HG03520 (cell line): ENCODE results near the gene GRID2.

ENCODE experiments used
- ATAC-seq: cut with Tn5 transposase; IDR thresholded peaks from one replicate; pipeline ENCODE4 v1.9.1; 2021; ENCODE audit warnings: mild to moderate bottlenecking, moderate library complexity; ENCODE audit not compliant: unreplicated experiment

The GRID2 gene

GRCh38 chr4:92658318-92658717 lies 354.6 kb downstream of the GRID2 start:
- ATAC-seq = no peak

- no peak for ATAC-seq
These were observed 374.0 kb downstream of the GRID2 start for GRCh38 chr4:92677805-92678204.

GRCh38 chr4:92678292-92678691 lies 374.5 kb downstream of the GRID2 start:
- no peak for ATAC-seq

- ATAC-seq = no peak
These were observed 375.4 kb downstream of the GRID2 start for GRCh38 chr4:92679149-92679548.

GRCh38 chr4:92714640-92715039 lies 410.9 kb downstream of the GRID2 start:
- no peak for ATAC-seq

GRCh38 chr4:92733231-92733630 lies 429.5 kb downstream of the GRID2 start:
- no peak for ATAC-seq

- ATAC-seq = no peak
These were observed 431.4 kb downstream of the GRID2 start for GRCh38 chr4:92735025-92735665.

GRCh38 chr4:92760433-92760832 lies 456.7 kb downstream of the GRID2 start:
- no peak for ATAC-seq

GRCh38 chr4:92776080-92776479 lies 472.3 kb downstream of the GRID2 start:
- no peak for ATAC-seq

- ATAC-seq = no peak
These were observed 486.0 kb downstream of the GRID2 start for GRCh38 chr4:92789741-92790140.

GRCh38 chr4:92791871-92792440 lies 488.2 kb downstream of the GRID2 start:
- ATAC-seq = no peak

- ATAC-seq = no peak
These were observed 505.6 kb downstream of the GRID2 start for GRCh38 chr4:92809381-92809780.

- ATAC-seq = no peak
These were observed 508.9 kb downstream of the GRID2 start for GRCh38 chr4:92812652-92813051.

- ATAC-seq = no peak
These were observed 510.9 kb downstream of the GRID2 start for GRCh38 chr4:92814677-92815076.

- ATAC-seq = no peak
These were observed 521.5 kb downstream of the GRID2 start for GRCh38 chr4:92825256-92825655.

GRCh38 chr4:92825791-92826190 lies 522.0 kb downstream of the GRID2 start:
- no peak for ATAC-seq

- no peak for ATAC-seq
These were observed 527.0 kb downstream of the GRID2 start for GRCh38 chr4:92830771-92831170.

GRCh38 chr4:92840880-92841279 lies 537.1 kb downstream of the GRID2 start:
- no peak for ATAC-seq

GRCh38 chr4:92843784-92844183 lies 540.0 kb downstream of the GRID2 start:
- ATAC-seq = no peak

GRCh38 chr4:92847026-92847425 lies 543.3 kb downstream of the GRID2 start:
- no peak for ATAC-seq

- no peak for ATAC-seq
These were observed 558.7 kb downstream of the GRID2 start for GRCh38 chr4:92862509-92862908.

- no peak for ATAC-seq
These were observed 560.3 kb downstream of the GRID2 start for GRCh38 chr4:92864096-92864495.

- ATAC-seq = no peak
These were observed 568.8 kb downstream of the GRID2 start for GRCh38 chr4:92872604-92873003.
